Measurements from ENCODE around the gene DOCK10.

GRCh38 chr2:224846686-224847085, 195.6 kb downstream of the DOCK10 start:
- TF ChIP-seq CTCF (IDR thresholded peaks at IDR 0.05; ENCODE audit: extremely low read depth in 1 of 2, insufficient read depth in 1 of 2, low read depth in 1 of 2, low read length in 2 of 2) (no peak), EZH2 (IDR thresholded peaks at IDR 0.05; ENCODE audit: borderline replicate concordance, low read depth, low read length, severe bottlenecking) (no peak), POLR2A (IDR thresholded peaks at IDR 0.05; ENCODE audit: low read depth, low read length) (no peak)
